ENCODE measurements around the gene SUFU.

SUFU gene

GRCh38 chr10:102621443-102622325, 117.9 kb downstream of the SUFU start:
- DNase-seq = no peak

- no peak for DNase-seq
Measured at GRCh38 chr10:102624094-102624493, 120.3 kb downstream of the SUFU start.

DNA sequence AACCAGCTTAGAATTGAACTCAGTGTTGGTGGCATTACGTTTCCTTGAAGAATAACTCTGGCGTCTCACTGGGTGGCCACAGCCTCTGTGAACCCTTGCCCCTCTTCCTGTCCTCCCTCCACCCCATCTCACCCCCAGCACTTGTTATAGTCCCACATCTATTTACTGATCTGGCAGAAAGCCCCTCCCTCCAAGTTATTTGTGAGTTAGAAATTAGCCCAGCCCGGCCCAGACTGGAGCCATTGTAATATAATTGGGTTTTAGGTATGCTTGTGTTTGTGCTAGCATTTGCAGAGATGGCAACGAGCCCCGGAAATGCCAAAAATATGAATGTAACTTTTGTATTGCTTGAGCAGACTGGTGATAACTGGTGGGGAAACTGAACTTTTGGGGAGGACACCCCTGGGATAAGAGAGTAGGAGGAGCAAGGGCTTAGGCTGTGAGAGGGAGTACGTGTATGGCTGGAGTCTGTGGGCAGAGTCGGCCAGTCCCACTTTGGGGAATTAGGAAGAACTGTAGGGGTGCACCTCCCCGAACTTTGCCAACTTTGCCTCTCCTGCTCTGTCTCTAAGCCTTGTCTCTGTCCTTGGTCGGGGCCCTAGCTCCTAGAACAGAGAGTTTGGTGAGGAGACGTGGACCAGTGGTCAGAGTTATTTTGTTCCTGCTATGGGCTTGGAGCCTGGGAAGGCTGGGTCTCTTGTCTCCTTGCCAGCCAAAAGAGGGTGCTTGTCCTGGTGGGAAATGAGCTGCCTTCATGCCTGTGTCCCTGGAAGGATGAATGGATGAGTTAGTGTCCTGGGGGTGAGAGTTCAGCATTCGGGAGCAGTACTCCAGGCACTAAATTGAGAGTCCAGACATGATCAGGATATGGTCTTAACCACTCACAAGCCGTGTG, 121.2 kb downstream of the SUFU start:
- no peak for DNase-seq

GRCh38 chr10:102626026-102626685, 122.4 kb downstream of the SUFU start:
- no peak for DNase-seq

DNA sequence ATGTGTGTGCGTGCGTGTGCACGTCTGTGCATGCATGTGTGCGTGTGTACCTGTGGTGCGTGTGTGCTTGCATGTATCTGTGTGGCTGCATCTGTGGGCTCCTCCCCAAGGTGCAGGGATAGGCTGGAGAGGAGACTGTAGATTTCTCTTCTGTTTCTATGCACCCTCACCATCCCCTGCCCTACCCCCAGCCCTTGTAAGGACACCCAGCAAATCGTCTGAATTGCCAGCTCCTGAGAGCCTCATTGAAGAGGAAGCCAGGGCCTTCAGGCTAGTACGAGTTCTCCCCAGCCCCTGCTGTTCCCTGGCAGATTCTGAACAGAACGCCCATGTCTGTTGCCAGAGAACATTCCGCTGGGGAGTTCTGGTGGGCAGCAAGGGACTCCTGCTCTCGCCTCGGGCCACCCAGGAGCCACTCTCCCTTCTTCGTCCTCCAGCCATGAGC, 123.5 kb downstream of the SUFU start:
- DNase-seq = no peak

GRCh38 chr10:102627736-102628293, 124.0 kb downstream of the SUFU start:
- no peak for DNase-seq

DNA sequence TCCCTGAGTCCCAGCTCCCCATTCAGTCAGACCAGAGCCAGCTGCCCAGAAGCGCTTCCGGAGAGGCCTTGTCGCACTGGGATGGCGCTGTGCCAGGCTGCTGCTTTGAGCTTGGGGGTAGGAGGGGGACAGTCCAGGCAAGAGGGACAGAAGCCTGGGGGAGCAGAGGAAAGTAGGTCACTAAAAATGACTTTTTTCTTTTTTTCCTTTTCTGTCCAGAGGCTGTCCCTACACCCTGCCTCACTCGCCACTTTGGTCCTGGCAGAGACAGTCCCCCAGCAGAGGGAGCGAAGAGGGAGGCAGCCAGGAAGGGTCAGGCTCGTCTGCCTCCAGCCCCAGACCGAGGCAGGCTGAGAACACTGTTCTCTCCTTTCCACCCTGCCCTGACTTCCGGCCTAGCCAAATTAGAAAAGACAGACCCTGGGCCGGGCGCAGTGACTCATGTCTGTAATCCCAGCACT, 124.7 kb downstream of the SUFU start:
- no peak for DNase-seq

GRCh38 chr10:102629661-102630614, 126.2 kb downstream of the SUFU start:
- no peak for DNase-seq

DNA sequence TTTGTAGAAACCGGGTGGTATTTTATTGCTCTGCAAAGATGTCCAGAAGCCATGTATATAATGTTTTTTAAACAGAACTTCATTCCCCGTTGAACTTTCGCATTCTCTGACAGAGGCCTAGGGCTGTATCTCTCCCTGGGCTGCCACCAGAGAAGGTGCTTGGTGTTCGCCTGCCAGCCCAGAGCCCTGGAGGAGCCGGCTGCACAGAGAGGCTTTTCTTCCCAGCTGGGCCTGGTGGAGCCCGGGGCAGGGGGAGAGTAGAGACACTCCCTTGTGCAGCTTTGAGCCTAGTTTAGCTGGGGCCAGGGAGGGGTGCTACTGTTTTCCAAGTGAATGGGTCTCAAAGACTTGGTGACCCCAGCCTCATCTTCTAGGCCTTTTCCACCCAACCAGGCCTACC, 126.9 kb downstream of the SUFU start:
- no peak for DNase-seq

DNA sequence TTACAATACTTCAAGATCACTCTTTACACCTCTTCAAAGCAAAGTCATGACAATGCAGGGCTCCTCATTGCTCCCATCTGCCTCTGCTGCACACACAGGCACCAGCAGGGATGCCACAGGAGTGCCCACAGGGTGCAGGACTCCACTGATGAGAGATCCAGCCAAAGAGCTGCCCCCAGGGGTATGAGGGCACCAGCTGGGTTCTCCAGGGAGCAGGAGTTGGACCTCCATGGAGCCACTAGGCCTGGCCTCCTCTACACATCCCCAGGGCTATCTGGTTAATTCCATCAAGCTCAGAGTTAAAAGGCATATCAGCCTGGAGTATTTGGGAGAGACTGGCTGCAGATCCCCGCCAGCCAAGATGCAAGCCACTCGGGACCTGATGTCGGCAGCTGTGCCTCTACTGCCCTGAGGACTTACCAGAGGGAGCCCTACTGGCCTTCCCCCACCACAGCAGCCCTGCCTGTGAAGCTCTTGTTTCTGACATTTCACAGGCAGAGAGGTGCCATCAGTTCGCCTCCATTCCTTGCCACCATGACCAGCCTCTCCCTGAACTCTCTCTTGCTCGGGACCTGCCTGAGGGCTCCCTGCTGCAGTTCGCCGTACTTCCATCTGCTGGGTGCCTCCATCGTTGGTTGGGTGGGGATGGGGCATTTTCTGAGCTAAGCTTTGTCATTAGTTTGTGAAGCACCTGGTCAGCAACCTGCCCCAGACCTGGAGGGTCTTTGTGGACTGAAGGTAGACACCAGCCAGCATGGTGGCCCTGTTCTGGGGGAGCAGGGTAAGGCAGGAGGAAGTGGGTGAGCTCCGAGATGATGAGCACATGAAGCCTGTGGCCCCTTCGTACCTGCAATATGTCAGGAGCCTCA, 128.0 kb downstream of the SUFU start:
- no peak for DNase-seq

GRCh38 chr10:102632394-102633111, 128.8 kb downstream of the SUFU start:
- DNase-seq = no peak

GRCh38 chr10:102633287-102633686, 129.5 kb downstream of the SUFU start:
- DNase-seq = no peak

DNA sequence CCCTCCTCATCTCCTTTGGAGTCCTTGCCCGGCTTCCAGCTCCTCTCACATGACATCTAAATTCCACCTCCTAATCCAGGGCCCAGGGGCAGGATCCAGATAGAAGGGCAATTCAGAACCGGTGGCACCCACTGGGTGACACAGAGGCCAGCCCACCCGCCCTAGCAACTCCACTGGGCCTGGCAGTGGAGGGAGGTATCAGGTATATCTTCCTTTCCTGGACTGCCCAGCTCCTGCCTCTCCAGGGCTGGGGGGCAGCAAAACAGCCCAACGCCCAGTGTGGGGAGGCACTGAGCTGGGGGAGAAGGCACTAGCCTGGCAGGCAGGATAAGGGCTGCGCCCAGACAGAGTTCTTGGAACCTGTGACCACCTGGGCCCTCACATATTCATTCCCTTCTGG, 130.1 kb downstream of the SUFU start:
- no peak for DNase-seq

DNA sequence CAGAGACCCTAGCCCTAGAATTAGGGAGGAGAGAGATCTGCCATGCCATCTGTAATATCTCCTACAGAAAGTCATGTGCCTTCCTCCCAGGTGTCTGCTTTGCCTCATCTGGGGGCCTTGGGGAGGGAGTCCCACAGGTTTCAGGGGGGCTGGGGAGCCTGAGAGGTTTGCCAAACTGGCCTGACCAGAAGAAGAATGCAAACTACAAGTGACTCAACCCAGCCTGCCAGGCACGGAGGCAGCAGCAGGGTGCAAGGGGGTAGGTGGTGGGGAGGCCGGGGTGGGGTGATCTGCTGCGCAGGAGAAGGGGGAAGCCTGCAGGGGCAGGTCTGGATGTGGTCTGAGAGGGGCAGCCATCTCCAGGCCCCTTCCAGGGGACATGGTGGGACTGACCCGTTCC, 130.9 kb downstream of the SUFU start:
- DNase-seq = no peak

DNA sequence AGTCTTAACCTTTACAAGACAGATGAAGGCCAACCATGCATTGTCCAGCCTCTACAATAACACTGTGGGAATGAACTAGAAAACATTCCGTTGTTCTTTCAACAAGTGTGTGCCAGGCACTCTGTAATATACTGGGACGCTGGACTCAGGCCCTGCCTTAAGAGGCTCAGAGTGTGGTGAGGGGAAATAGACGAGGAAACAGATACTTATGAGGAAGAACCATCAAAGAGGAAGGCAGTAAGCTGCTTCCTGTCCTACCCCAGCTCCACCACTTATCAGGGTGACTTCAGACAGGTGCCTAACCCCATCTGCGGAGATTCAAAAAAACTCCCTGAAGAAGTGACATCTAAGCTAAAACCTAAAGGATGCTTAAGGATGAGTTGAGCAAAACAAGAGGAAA, 131.6 kb downstream of the SUFU start:
- DNase-seq = no peak

- no peak for DNase-seq
Measured at GRCh38 chr10:102639537-102639936, 135.8 kb downstream of the SUFU start.

GRCh38 chr10:102641402-102641801, 137.6 kb downstream of the SUFU start:
- no peak for DNase-seq

DNA sequence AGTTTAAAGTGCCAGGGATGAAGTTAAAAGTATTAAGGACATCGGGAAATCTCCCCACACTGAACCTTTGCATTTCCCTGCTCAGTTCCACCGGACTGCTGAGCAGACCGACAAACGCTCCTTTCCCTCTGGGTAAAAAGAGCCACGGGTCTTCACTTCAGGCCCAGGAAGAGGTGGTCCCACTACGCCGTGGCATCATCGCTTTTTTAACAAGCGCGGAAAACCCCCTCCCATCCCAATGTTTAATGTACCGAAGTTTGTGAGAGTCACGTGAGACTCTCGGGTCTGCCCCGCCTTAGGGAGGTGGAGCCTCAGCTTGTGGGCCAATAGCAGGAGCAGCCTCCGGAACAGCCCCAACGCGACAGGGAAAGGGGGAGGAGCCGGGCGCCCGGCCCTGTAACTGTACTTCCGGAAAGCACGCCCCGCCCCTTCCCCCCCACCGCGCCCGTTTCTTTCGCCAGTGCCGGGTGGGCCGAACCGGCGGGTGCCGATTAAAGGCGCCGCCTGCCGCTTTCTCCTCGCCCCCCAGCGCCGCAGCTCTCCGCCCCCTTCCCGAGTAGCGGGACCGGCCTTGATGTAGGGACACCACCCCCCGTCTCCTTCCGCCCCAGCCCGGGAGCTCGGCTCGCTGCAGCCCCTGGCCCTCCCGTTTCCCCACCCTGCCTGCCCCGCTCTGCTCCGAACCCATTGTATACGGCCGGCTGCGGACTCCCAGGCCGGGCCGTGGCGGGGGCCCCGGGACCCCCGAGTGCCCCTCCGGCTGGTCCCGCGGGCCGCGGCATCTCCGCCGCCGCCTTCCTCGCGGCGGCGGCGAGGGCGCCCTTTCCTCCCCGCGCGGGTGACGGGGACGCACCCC, 138.3 kb downstream of the SUFU start:
- peak; percentile 77 for DNase-seq

Data from NCI-H774 (cell line).